Heart right ventricle (tissue), 16 donors: ENCODE results near the gene SFRP5. TPM values are rescaled to one million over a fixed set of nuclear protein-coding genes. Genes with fewer than 3 reads are reported as not detected.

Experiments
- ATAC-seq, 8 donors: fragments of 200-7000 bp; cut with Tn5 transposase; one replicate each; pipeline ENCODE4 v1.9.1; 2020; ENCODE audit warnings: mild to moderate bottlenecking in 8 of 8, moderate library complexity in 8 of 8, moderate number of reproducible peaks in 1 of 8
- DNase-seq, 2 donors: peaks; one replicate each; pipeline ENCODE4 v3.0.0-alpha.2; 2020
- H3K27ac ChIP-seq, 10 donors: fragments of 200-600 bp; sonication (generic) in 2 of 10; one replicate each; pipeline versions ENCODE4 v1.5.0 to v1.8.0; 2020 to 2022; ENCODE audit warnings: mild to moderate bottlenecking in 3 of 10
- H3K27me3 ChIP-seq, 7 donors: fragments of 200-600 bp; one replicate each; pipeline ENCODE4 v1.8.0; 2021 to 2022; ENCODE audit warnings: mild to moderate bottlenecking in 2 of 7
- H3K36me3 ChIP-seq, 9 donors: fragments of 200-600 bp; sonication (generic) in 1 of 9; one replicate each; pipeline versions ENCODE4 v1.5.0 to v1.8.0; 2020 to 2022; ENCODE audit warnings: mild to moderate bottlenecking in 2 of 9
- H3K4me1 ChIP-seq, 9 donors: fragments of 200-600 bp; sonication (generic) in 1 of 9; one replicate each; pipeline versions ENCODE4 v1.5.0 to v1.8.0; 2020 to 2022; ENCODE audit warnings: mild to moderate bottlenecking in 4 of 9
- H3K4me3 ChIP-seq, 10 donors: fragments of 200-600 bp; sonication (generic) in 2 of 10; one replicate each; pipeline versions ENCODE4 v1.5.0 to v1.8.0; 2020 to 2022; ENCODE audit warnings: mild to moderate bottlenecking in 7 of 10, moderate library complexity in 2 of 10
- H3K9me3 ChIP-seq, 11 donors: fragments of 200-600 bp in 10 of 11; sonication (generic) in 2 of 11; one replicate each; pipeline versions ENCODE4 v1.5.0 to v1.8.0; 2013 to 2022; ENCODE audit warnings: mild to moderate bottlenecking in 2 of 11, control low read depth in 1 of 11, moderate library complexity in 1 of 11
- WGBS, 2 donors: extraction: QIAGEN DNeasy Blood & Tissue Kit; methylation state at CpG; one replicate each; pipeline ENCODE4 v1.1.7; 2013; ENCODE audit warnings: inconsistent platforms in 1 of 2; 5-methylcytosine and 5-hydroxymethylcytosine counted together
- intact Hi-C, 10 donors: fragments of 100-400 bp; cut with DNase I; formaldehyde crosslinking; loops; one replicate each; pipeline versions ENCODE4 v1.11.1 to v1.14.2; 2022
- polyA plus RNA-seq, 2 donors: library from polyadenylated mRNA; stranded (reverse); fragments of 200-250 nt; gene quantifications; one replicate each; pipeline ENCODE4 v1.2.3, GENCODE V29; 2013
- total RNA-seq, 10 donors: library from RNA; stranded (reverse); fragmentation: NEBNext Ultra II Directional in 3 of 10; extraction: Animal tissue kit (Norgen Biotek cat#: 25700) in 3 of 10; gene quantifications; one replicate each; pipeline versions ENCODE4 v1.2.1 to v1.2.4, GENCODE V29; 2021 to 2023
- TF ChIP-seq, protein P1 (sequence below), 9 donors: fragments of 200-600 bp; sonication (generic) in 2 of 9; IDR thresholded peaks; one replicate each; pipeline versions ENCODE4 v1.5.0 to v1.8.0; 2021 to 2022; ENCODE audit warnings: antibody characterized with exemption in 9 of 9, mild to moderate bottlenecking in 5 of 9, moderate library complexity in 1 of 9
- donor health status: Arrhythmogenic right ventricular cardiomyopathy.
- donor health status: ischemic (EF 13 %, LVEDD 7.1; RV severe dilation, severe dysfunction).
- donor health status: healthy with polysubstance abuse.
- donor health status: DM: no; HTN: yes; CAD: no.
- donor health status: DM: no; HTN: no; CAD: no.
- donor health status: ischemic (EF 25% LVEDD 6.9; RV normal size, moderate dysfunction).
- donor health status: ischemic (EF 25% LVEDD 5.7; RV mildly dilated, moderate dysfunction).
- donor health status: healthy.
- donor health status: DM: yes; HTN: yes; CAD: no.
- donor health status: Ischemic cardiomyopathy.
- donor health status: ischemic (EF 35%, LVEDD 5.7; RV mildly dilated, moderate dysfunction).
- donor health status: nonischemic (EF 11% LVEDD 7.7; RV severe dilation, severe dysfunction).
- donor health status: DM: yes; HTN: yes; CAD: no.
- donor health status: PGD.
- donor health status: ischemic (EF 29% LVEDD 5.4; RV normal size, mild dysfunction).
- donor health status: nonischemic (EF 23%, LVEDD 6.1; RV moderate dilation, normal function).

The SFRP5 gene
- total and polyA plus RNA-seq, 12 donors, result 0.19 to 4.3 (median 1.0) TPM; not detected in 2

- intact Hi-C loops, result no loop called here
- no peaks in the 10 kb centered on the region for H3K4me1 ChIP-seq
- H3K4me3 ChIP-seq, result no peak overlapping the region
- 70 to 81% methylated on average over 7 of the region's 7 CpGs for WGBS, 2 donors
- H3K36me3 ChIP-seq, result no peaks in the 10 kb centered on the region
- ATAC-seq, result no peak
- no peaks in the 10 kb centered on the region for H3K9me3 ChIP-seq
- DNase-seq, result no peak
- peaks cover 0 to 6% (median 0%) of the 10 kb centered on the region in 7 donors for H3K27me3 ChIP-seq
- TF ChIP-seq, protein P1, sequence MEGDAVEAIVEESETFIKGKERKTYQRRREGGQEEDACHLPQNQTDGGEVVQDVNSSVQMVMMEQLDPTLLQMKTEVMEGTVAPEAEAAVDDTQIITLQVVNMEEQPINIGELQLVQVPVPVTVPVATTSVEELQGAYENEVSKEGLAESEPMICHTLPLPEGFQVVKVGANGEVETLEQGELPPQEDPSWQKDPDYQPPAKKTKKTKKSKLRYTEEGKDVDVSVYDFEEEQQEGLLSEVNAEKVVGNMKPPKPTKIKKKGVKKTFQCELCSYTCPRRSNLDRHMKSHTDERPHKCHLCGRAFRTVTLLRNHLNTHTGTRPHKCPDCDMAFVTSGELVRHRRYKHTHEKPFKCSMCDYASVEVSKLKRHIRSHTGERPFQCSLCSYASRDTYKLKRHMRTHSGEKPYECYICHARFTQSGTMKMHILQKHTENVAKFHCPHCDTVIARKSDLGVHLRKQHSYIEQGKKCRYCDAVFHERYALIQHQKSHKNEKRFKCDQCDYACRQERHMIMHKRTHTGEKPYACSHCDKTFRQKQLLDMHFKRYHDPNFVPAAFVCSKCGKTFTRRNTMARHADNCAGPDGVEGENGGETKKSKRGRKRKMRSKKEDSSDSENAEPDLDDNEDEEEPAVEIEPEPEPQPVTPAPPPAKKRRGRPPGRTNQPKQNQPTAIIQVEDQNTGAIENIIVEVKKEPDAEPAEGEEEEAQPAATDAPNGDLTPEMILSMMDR (IDR thresholded peaks at IDR 0.05), result no peak
- H3K27ac ChIP-seq, result no peak overlapping the region
Observed at GRCh38 chr10:97810446-97810845, 38.6 kb upstream of the SFRP5 start.

- no peak for DNase-seq
- Histone ChIP-seq H3K36me3 (no peaks in the 10 kb centered on the region), H3K4me1 (no peaks in the 10 kb centered on the region), H3K4me3 (no peak overlapping the region), H3K27me3 (peaks cover 0 to 11% (median 0%) of the 10 kb centered on the region in 7 donors), H3K27ac (no peak overlapping the region), H3K9me3 (no peaks in the 10 kb centered on the region)
- TF ChIP-seq, protein P1 (IDR thresholded peaks at IDR 0.05), result no peak
- intact Hi-C loops, result no loop called here
- WGBS, 2 donors, result 79 to 84% methylated on average over 6 of the region's 6 CpGs
- ATAC-seq, result no peak
Observed at GRCh38 chr10:97805949-97806348, 34.1 kb upstream of the SFRP5 start.

- DNase-seq (no peak), ATAC-seq (no peak)
- no peak overlapping the region for H3K27ac ChIP-seq
- intact Hi-C loops, result no loop called here
- TF ChIP-seq, protein P1 (IDR thresholded peaks at IDR 0.05), result no peak
- H3K27me3 ChIP-seq, result peaks cover 0 to 13% (median 2%) of the 10 kb centered on the region in 7 donors
- WGBS, 2 donors, result 61 to 69% methylated on average over 12 of the region's 12 CpGs
- no peaks in the 10 kb centered on the region for H3K9me3 ChIP-seq
- H3K4me1 ChIP-seq, result no peaks in the 10 kb centered on the region
- H3K4me3 ChIP-seq, result no peak overlapping the region
- no peaks in the 10 kb centered on the region for H3K36me3 ChIP-seq
Observed at GRCh38 chr10:97805096-97805884, 33.5 kb upstream of the SFRP5 start.

- 69 to 76% methylated on average over 5 of the region's 5 CpGs for WGBS, 2 donors
- Histone ChIP-seq H3K4me1 (peaks cover 0 to 7% (median 0%) of the 10 kb centered on the region in 9 donors), H3K27ac (no peak overlapping the region), H3K36me3 (no peaks in the 10 kb centered on the region), H3K4me3 (no peak overlapping the region), H3K9me3 (peaks cover 0 to 17% (median 5%) of the 10 kb centered on the region in 11 donors), H3K27me3 (peaks cover 0 to 23% (median 10%) of the 10 kb centered on the region in 7 donors)
- intact Hi-C loops, result no loop called here
- TF ChIP-seq, protein P1 (IDR thresholded peaks at IDR 0.05), result no peak
- no peak for ATAC-seq
- DNase-seq, result no peak
Observed at GRCh38 chr10:97801422-97801821, 29.6 kb upstream of the SFRP5 start.
